Caco-2 (cell line): ENCODE measurements around the gene PLA2G1B. TPM values are rescaled to one million over a fixed set of nuclear protein-coding genes. Genes with fewer than 3 reads are reported as not detected.
A peak's percentile ranks its signal among the peaks of the same experiment; 100 is the strongest.
"Not testable (repeated sequence)": the region's sequence is repeated elsewhere in the genome, so short reads cannot be mapped to it uniquely, and the experiment has no call there.

Source experiments
- BruUV-seq: library from RNA; stranded (reverse); fragments of 400-500 nt; replicated peaks from 2 replicates; lab custom pipeline; 2021; lab: Mats Ljungman, UMichigan
- CTCF ChIA-PET: fragments of 300-600 bp; sonication (Branson Sonifier 250); formaldehyde crosslinking; loops from one replicate; lab custom pipeline; 2022; ENCODE audit warnings: antibody characterized with exemption; lab: Charles Lee
- POLR2A ChIA-PET: fragments of 300-600 bp; sonication (Branson Sonifier 250); formaldehyde crosslinking; loops from one replicate; lab custom pipeline; 2022; ENCODE audit warnings: antibody characterized with exemption; lab: Charles Lee
- DNase-seq, 2 experiments: peaks; one replicate each; pipeline versions ENCODE4 v3.0.0 to v3.0.0-alpha.2; 2020 to 2022
- H3K27me3 ChIP-seq: replicated peaks from 2 replicates; pipeline ENCODE4 v1.6.0; 2011; ENCODE audit warnings: low read length; ENCODE audit not compliant: control insufficient read depth, insufficient read depth
- H3K36me3 ChIP-seq: 2 replicates; pipeline ENCODE4 v1.5.1; 2011; ENCODE audit warnings: low read length; ENCODE audit not compliant: control insufficient read depth, insufficient read depth
- H3K4me1 ChIP-seq: fragments of 250-450 bp; sonication (Bioruptor Pico); 2 replicates; pipeline ENCODE4 v1.5.1; 2020; ENCODE audit warnings: mild to moderate bottlenecking
- H3K4me3 ChIP-seq: 2 replicates; pipeline ENCODE4 v1.5.1; 2011; ENCODE audit warnings: low read depth, mild to moderate bottlenecking, control low read depth, low read length
- H3K9me3 ChIP-seq: fragments of 250-450 bp; sonication (Bioruptor Pico); 2 replicates; pipeline ENCODE4 v1.5.1; 2020; ENCODE audit warnings: mild to moderate bottlenecking, moderate library complexity
- H3K27ac Mint-ChIP-seq: one replicate; pipeline ENCODE4 v1.8.0; 2022; ENCODE audit warnings: mixed read lengths; ENCODE audit not compliant: unreplicated experiment
- H3K27me3 Mint-ChIP-seq: one replicate; pipeline ENCODE4 v1.8.0; 2022; ENCODE audit warnings: mixed read lengths; ENCODE audit not compliant: insufficient read depth, unreplicated experiment
- H3K36me3 Mint-ChIP-seq: one replicate; pipeline ENCODE4 v1.8.0; 2022; ENCODE audit warnings: mild to moderate bottlenecking, mixed read lengths; ENCODE audit not compliant: insufficient read depth, unreplicated experiment
- H3K4me1 Mint-ChIP-seq: one replicate; pipeline ENCODE4 v1.8.0; 2022; ENCODE audit warnings: low read depth, mixed read lengths; ENCODE audit not compliant: unreplicated experiment
- H3K4me3 Mint-ChIP-seq: one replicate; pipeline ENCODE4 v1.8.0; 2022; ENCODE audit warnings: mild to moderate bottlenecking, moderate library complexity, mixed read lengths; ENCODE audit not compliant: unreplicated experiment
- H3K9me3 Mint-ChIP-seq: one replicate; pipeline ENCODE4 v1.8.0; 2022; ENCODE audit warnings: mixed read lengths; ENCODE audit not compliant: unreplicated experiment
- CTCF ChIP-seq, 2 experiments: fragments of 200-600 bp in 1 of 2; IDR thresholded peaks; 1 replicate in 1 of 2; 2 replicates in 1 of 2; pipeline versions ENCODE4 v1.5.1 to v1.8.0; 2011 to 2022; ENCODE audit warnings: antibody characterized with exemption in 1 of 2, control low read depth in 1 of 2, inconsistent platforms in 1 of 2, low read depth in 1 of 2, low read length in 1 of 2, mild to moderate bottlenecking in 1 of 2, moderate library complexity in 1 of 2; ENCODE audit not compliant: insufficient read depth in 1 of 2, severe bottlenecking in 1 of 2, unreplicated experiment in 1 of 2
- intact Hi-C: fragments of 100-400 bp; cut with micrococcal nuclease; formaldehyde crosslinking; loops from one replicate; pipeline ENCODE4 v1.10.0; 2022; ENCODE audit not compliant: unreplicated experiment
- total RNA-seq: library from RNA; stranded (reverse); gene quantifications from 2 replicates; pipeline ENCODE4 v1.2.3, GENCODE V29; 2022

The PLA2G1B gene
- total RNA-seq, 1 experiment from 2014 or later, result not detected

- H3K27me3 ChIP-seq, result no peaks in the 10 kb centered on the region
- TF ChIP-seq CTCF (IDR thresholded peaks at IDR 0.05; ENCODE audit: insufficient read depth in 1 of 2, low read depth in 1 of 2, low read length in 1 of 2, severe bottlenecking in 1 of 2, unreplicated experiment in 1 of 2), result no peak
- DNase-seq, result no peak
- intact Hi-C loops, result no loop called here
- BruUV-seq, result no TSS peak
- no peak overlapping the region for H3K27ac Mint-ChIP-seq
- ChIA-PET POLR2A (no interaction called here), CTCF (no interaction called here)
- peaks cover 37% of the 10 kb centered on the region for H3K9me3 Mint-ChIP-seq
- H3K36me3 ChIP-seq, result no peaks in the 10 kb centered on the region
- H3K4me3 Mint-ChIP-seq, result no peak overlapping the region
- H3K4me1 Mint-ChIP-seq, result no peaks in the 10 kb centered on the region
- no peaks in the 10 kb centered on the region for H3K4me1 ChIP-seq
- H3K27me3 Mint-ChIP-seq, result no peaks in the 10 kb centered on the region
- H3K4me3 ChIP-seq, result no peak overlapping the region
- peaks cover 18% of the 10 kb centered on the region for H3K36me3 Mint-ChIP-seq
- H3K9me3 ChIP-seq, result peaks cover 27% of the 10 kb centered on the region
Observed at GRCh38 chr12:120339256-120339655, 11.7 kb upstream of the PLA2G1B start.

- Histone ChIP-seq H3K4me3 (no peak overlapping the region), H3K27me3 (no peaks in the 10 kb centered on the region), H3K36me3 (no peaks in the 10 kb centered on the region), H3K9me3 (peaks cover 27% of the 10 kb centered on the region), H3K4me1 (no peaks in the 10 kb centered on the region)
- CTCF ChIA-PET, result no interaction called here
- H3K27me3 Mint-ChIP-seq, result no peaks in the 10 kb centered on the region
- POLR2A ChIA-PET, result no interaction called here
- peaks cover 8% of the 10 kb centered on the region for H3K36me3 Mint-ChIP-seq
- intact Hi-C loops, result no loop called here
- H3K4me1 Mint-ChIP-seq, result no peaks in the 10 kb centered on the region
- H3K9me3 Mint-ChIP-seq, result peaks cover 37% of the 10 kb centered on the region
- no TSS peak for BruUV-seq
- no peak overlapping the region for H3K4me3 Mint-ChIP-seq
- TF ChIP-seq CTCF (IDR thresholded peaks at IDR 0.05; ENCODE audit: insufficient read depth in 1 of 2, low read depth in 1 of 2, low read length in 1 of 2, severe bottlenecking in 1 of 2, unreplicated experiment in 1 of 2), result no peak
- DNase-seq, result no peak
- H3K27ac Mint-ChIP-seq, result no peak overlapping the region
Observed at GRCh38 chr12:120337730-120338129, 10.2 kb upstream of the PLA2G1B start.

DNA sequence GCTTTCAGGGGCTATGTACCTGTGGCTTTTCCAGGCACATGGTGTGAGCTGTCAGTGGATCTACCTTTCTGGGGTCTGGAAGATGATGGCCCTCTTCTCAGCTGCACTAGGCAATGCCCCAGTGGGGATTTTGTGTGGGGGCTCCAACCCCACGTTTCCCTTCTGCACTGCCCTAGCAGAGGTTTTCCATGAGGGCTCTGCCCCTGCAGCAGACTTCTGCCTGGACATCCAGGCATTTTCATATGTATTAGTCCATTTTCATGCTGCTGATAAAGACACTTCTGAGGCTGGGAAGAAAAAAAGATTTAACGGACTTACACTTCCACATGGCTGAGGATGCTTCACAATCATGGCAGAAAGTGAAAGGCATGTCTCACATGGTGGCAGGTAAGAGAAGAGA is 8.8 kb upstream of the PLA2G1B start:
- H3K36me3 Mint-ChIP-seq, H3K4me1 Mint-ChIP-seq, DNase-seq, H3K36me3 ChIP-seq, H3K27me3 ChIP-seq, intact Hi-C loops, POLR2A ChIA-PET, BruUV-seq, H3K4me3 Mint-ChIP-seq, H3K27ac Mint-ChIP-seq, CTCF ChIA-PET, H3K4me1 ChIP-seq, H3K27me3 Mint-ChIP-seq, H3K4me3 ChIP-seq: not testable (repeated sequence)
- peaks cover 37% of the 10 kb centered on the region for H3K9me3 Mint-ChIP-seq
- H3K9me3 ChIP-seq, result peaks cover 27% of the 10 kb centered on the region

GRCh38 chr12:120335447-120335846 is 7.9 kb upstream of the PLA2G1B start:
- POLR2A ChIA-PET, result not testable (repeated sequence)
- peak in 1 of 2 experiments; percentile 25 for DNase-seq

More at GRCh38 chr12:120335447-120335846, 7.9 kb upstream of the PLA2G1B start:
- H3K4me1 ChIP-seq, H3K4me3 ChIP-seq, H3K4me3 Mint-ChIP-seq, BruUV-seq, H3K36me3 ChIP-seq, H3K4me1 Mint-ChIP-seq, H3K27me3 Mint-ChIP-seq, H3K27me3 ChIP-seq, H3K36me3 Mint-ChIP-seq, intact Hi-C loops, H3K27ac Mint-ChIP-seq, CTCF ChIA-PET: not testable (repeated sequence)
- peaks cover 27% of the 10 kb centered on the region for H3K9me3 ChIP-seq
- peaks cover 37% of the 10 kb centered on the region for H3K9me3 Mint-ChIP-seq
